ENCODE results near the gene SALL3.

GRCh38 chr18:78981989-78982620, 2.5 kb downstream of the SALL3 start:
- TF ChIP-seq GABPA (IDR thresholded peaks at IDR 0.05; ENCODE audit: low read depth) (no peak), CTCF (IDR thresholded peaks at IDR 0.05; ENCODE audit: insufficient read depth, low read length) (no peak), REST (IDR thresholded peaks at IDR 0.05; ENCODE audit: insufficient replicate concordance, low read depth) (no peak), POLR2AphosphoS5 (IDR thresholded peaks at IDR 0.05; ENCODE audit: low read depth) (no peak)

All from HL-60 (cell line).